ENCODE measurements around the gene NLGN3.

The NLGN3 gene

GRCh38 chrX:71103110-71103983 lies 41.3 kb upstream of the NLGN3 start:
- Histone ChIP-seq H3K36me3 (ENCODE audit: control insufficient read depth in 1 of 2, insufficient read depth in 2 of 2, low read length in 2 of 2) (no peaks in the 10 kb centered on the region), H3K4me3 (ENCODE audit: low read depth in 1 of 2, low read length in 2 of 2) (peak overlapping the region in 1 of 2 donors; percentile 21), H3K27me3 (ENCODE audit: low read depth, low read length) (no peaks in the 10 kb centered on the region)

GRCh38 chrX:71105628-71106027 lies 39.0 kb upstream of the NLGN3 start:
- H3K27ac ChIP-seq (ENCODE audit: low read length): no peak overlapping the region

More at GRCh38 chrX:71103110-71103983, 41.3 kb upstream of the NLGN3 start:
- Histone ChIP-seq H3K4me1 (ENCODE audit: control insufficient read depth in 1 of 2, insufficient read depth in 2 of 2, low read length in 2 of 2) (peaks cover 2 to 10% of the 10 kb centered on the region in 2 donors), H3K27ac (ENCODE audit: low read length) (peak overlapping the region; percentile 45), H3K9me3 (ENCODE audit: control insufficient read depth in 1 of 2, low read length in 2 of 2) (no peaks in the 10 kb centered on the region)

GRCh38 chrX:71106427-71106826 lies 38.2 kb upstream of the NLGN3 start, which contains the start of gene CXorf65:
CXorf65 (minus strand) TSS chrX:71106740; CDS start chrX:71106556, 184 bp downstream.
- Histone ChIP-seq H3K4me1 (ENCODE audit: control insufficient read depth in 1 of 2, insufficient read depth in 2 of 2, low read length in 2 of 2) (peaks cover 2 to 3% of the 10 kb centered on the region in 2 donors), H3K36me3 (ENCODE audit: control insufficient read depth in 1 of 2, insufficient read depth in 2 of 2, low read length in 2 of 2) (no peaks in the 10 kb centered on the region), H3K9me3 (ENCODE audit: control insufficient read depth in 1 of 2, low read length in 2 of 2) (no peaks in the 10 kb centered on the region), H3K27ac (ENCODE audit: low read length) (no peak within 1 kb of the TSS), H3K4me3 (ENCODE audit: low read depth in 1 of 2, low read length in 2 of 2) (no peak within 1 kb of the TSS), H3K27me3 (ENCODE audit: low read depth, low read length) (no peaks in the 10 kb centered on the region)

More at GRCh38 chrX:71105628-71106027, 39.0 kb upstream of the NLGN3 start:
- Histone ChIP-seq H3K27me3 (ENCODE audit: low read depth, low read length) (no peaks in the 10 kb centered on the region), H3K36me3 (ENCODE audit: control insufficient read depth in 1 of 2, insufficient read depth in 2 of 2, low read length in 2 of 2) (no peaks in the 10 kb centered on the region), H3K4me1 (ENCODE audit: control insufficient read depth in 1 of 2, insufficient read depth in 2 of 2, low read length in 2 of 2) (peaks cover 2 to 3% of the 10 kb centered on the region in 2 donors), H3K4me3 (ENCODE audit: low read depth in 1 of 2, low read length in 2 of 2) (no peak overlapping the region), H3K9me3 (ENCODE audit: control insufficient read depth in 1 of 2, low read length in 2 of 2) (no peaks in the 10 kb centered on the region)

GRCh38 chrX:71107245-71107644 lies 37.4 kb upstream of the NLGN3 start:
- no peaks in the 10 kb centered on the region for H3K27me3 ChIP-seq (ENCODE audit: low read depth, low read length)
- no peaks in the 10 kb centered on the region for H3K9me3 ChIP-seq (ENCODE audit: control insufficient read depth in 1 of 2, low read length in 2 of 2)
- H3K4me3 ChIP-seq (ENCODE audit: low read depth in 1 of 2, low read length in 2 of 2): no peak overlapping the region
- H3K36me3 ChIP-seq (ENCODE audit: control insufficient read depth in 1 of 2, insufficient read depth in 2 of 2, low read length in 2 of 2): no peaks in the 10 kb centered on the region
- H3K4me1 ChIP-seq (ENCODE audit: control insufficient read depth in 1 of 2, insufficient read depth in 2 of 2, low read length in 2 of 2): peaks cover 2 to 3% of the 10 kb centered on the region in 2 donors
- no peak overlapping the region for H3K27ac ChIP-seq (ENCODE audit: low read length)

GRCh38 chrX:71107762-71108360 lies 36.8 kb upstream of the NLGN3 start:
- H3K36me3 ChIP-seq (ENCODE audit: control insufficient read depth in 1 of 2, insufficient read depth in 2 of 2, low read length in 2 of 2): no peaks in the 10 kb centered on the region
- H3K27me3 ChIP-seq (ENCODE audit: low read depth, low read length): no peaks in the 10 kb centered on the region
- H3K4me1 ChIP-seq (ENCODE audit: control insufficient read depth in 1 of 2, insufficient read depth in 2 of 2, low read length in 2 of 2): peaks cover 2 to 3% of the 10 kb centered on the region in 2 donors
- no peak overlapping the region for H3K4me3 ChIP-seq (ENCODE audit: low read depth in 1 of 2, low read length in 2 of 2)
- H3K9me3 ChIP-seq (ENCODE audit: control insufficient read depth in 1 of 2, low read length in 2 of 2): no peaks in the 10 kb centered on the region
- no peak overlapping the region for H3K27ac ChIP-seq (ENCODE audit: low read length)

GRCh38 chrX:71109051-71109450 lies 35.6 kb upstream of the NLGN3 start:
- H3K4me3 ChIP-seq (ENCODE audit: low read depth in 1 of 2, low read length in 2 of 2): no peak overlapping the region
- H3K27ac ChIP-seq (ENCODE audit: low read length): no peak overlapping the region
- H3K4me1 ChIP-seq (ENCODE audit: control insufficient read depth in 1 of 2, insufficient read depth in 2 of 2, low read length in 2 of 2): peaks cover 0 to 2% of the 10 kb centered on the region in 2 donors
- no peaks in the 10 kb centered on the region for H3K9me3 ChIP-seq (ENCODE audit: control insufficient read depth in 1 of 2, low read length in 2 of 2)
- no peaks in the 10 kb centered on the region for H3K27me3 ChIP-seq (ENCODE audit: low read depth, low read length)
- no peaks in the 10 kb centered on the region for H3K36me3 ChIP-seq (ENCODE audit: control insufficient read depth in 1 of 2, insufficient read depth in 2 of 2, low read length in 2 of 2)

GRCh38 chrX:71111141-71111843 lies 33.3 kb upstream of the NLGN3 start, which contains the start of gene IL2RG:
IL2RG (minus strand) TSS chrX:71111577; CDS start chrX:71111539, 38 bp downstream.
- Histone ChIP-seq H3K4me3 (ENCODE audit: low read depth in 1 of 2, low read length in 2 of 2) (peak within 1 kb of the TSS in 1 of 2 donors; percentile 21), H3K9me3 (ENCODE audit: control insufficient read depth in 1 of 2, low read length in 2 of 2) (no peaks in the 10 kb centered on the region), H3K27me3 (ENCODE audit: low read depth, low read length) (no peaks in the 10 kb centered on the region), H3K27ac (ENCODE audit: low read length) (peak within 1 kb of the TSS; percentile 63), H3K36me3 (ENCODE audit: control insufficient read depth in 1 of 2, insufficient read depth in 2 of 2, low read length in 2 of 2) (no peaks in the 10 kb centered on the region), H3K4me1 (ENCODE audit: control insufficient read depth in 1 of 2, insufficient read depth in 2 of 2, low read length in 2 of 2) (no peaks in the 10 kb centered on the region)

GRCh38 chrX:71111921-71112431 lies 32.7 kb upstream of the NLGN3 start:
- H3K36me3 ChIP-seq (ENCODE audit: control insufficient read depth in 1 of 2, insufficient read depth in 2 of 2, low read length in 2 of 2): no peaks in the 10 kb centered on the region
- H3K27me3 ChIP-seq (ENCODE audit: low read depth, low read length): no peaks in the 10 kb centered on the region
- peak overlapping the region; percentile 63 for H3K27ac ChIP-seq (ENCODE audit: low read length)
- H3K4me1 ChIP-seq (ENCODE audit: control insufficient read depth in 1 of 2, insufficient read depth in 2 of 2, low read length in 2 of 2): no peaks in the 10 kb centered on the region
- no peaks in the 10 kb centered on the region for H3K9me3 ChIP-seq (ENCODE audit: control insufficient read depth in 1 of 2, low read length in 2 of 2)
- H3K4me3 ChIP-seq (ENCODE audit: low read depth in 1 of 2, low read length in 2 of 2): peak overlapping the region in 1 of 2 donors; percentile 21

GRCh38 chrX:71117358-71117757 lies 27.3 kb upstream of the NLGN3 start:
- H3K9me3 ChIP-seq (ENCODE audit: control insufficient read depth in 1 of 2, low read length in 2 of 2): no peaks in the 10 kb centered on the region
- H3K27ac ChIP-seq (ENCODE audit: low read length): no peak overlapping the region
- peaks cover 2 to 10% of the 10 kb centered on the region in 2 donors for H3K4me1 ChIP-seq (ENCODE audit: control insufficient read depth in 1 of 2, insufficient read depth in 2 of 2, low read length in 2 of 2)
- H3K27me3 ChIP-seq (ENCODE audit: low read depth, low read length): no peaks in the 10 kb centered on the region
- H3K36me3 ChIP-seq (ENCODE audit: control insufficient read depth in 1 of 2, insufficient read depth in 2 of 2, low read length in 2 of 2): peaks cover 13 to 14% of the 10 kb centered on the region in 2 donors
- no peak overlapping the region for H3K4me3 ChIP-seq (ENCODE audit: low read depth in 1 of 2, low read length in 2 of 2)

- H3K9me3 ChIP-seq (ENCODE audit: control insufficient read depth in 1 of 2, low read length in 2 of 2): no peaks in the 10 kb centered on the region
- H3K27me3 ChIP-seq (ENCODE audit: low read depth, low read length): no peaks in the 10 kb centered on the region
- H3K4me3 ChIP-seq (ENCODE audit: low read depth in 1 of 2, low read length in 2 of 2): peak within 1 kb of the TSS; percentile 60 to 79
- peaks cover 15 to 23% of the 10 kb centered on the region in 2 donors for H3K36me3 ChIP-seq (ENCODE audit: control insufficient read depth in 1 of 2, insufficient read depth in 2 of 2, low read length in 2 of 2)
- peaks cover 2 to 10% of the 10 kb centered on the region in 2 donors for H3K4me1 ChIP-seq (ENCODE audit: control insufficient read depth in 1 of 2, insufficient read depth in 2 of 2, low read length in 2 of 2)
- peak within 1 kb of the TSS; percentile 80 for H3K27ac ChIP-seq (ENCODE audit: low read length)
These were observed 26.3 kb upstream of the NLGN3 start, which contains the start of gene MED12 for GRCh38 chrX:71118032-71118984. MED12 (plus strand) TSS chrX:71118596; CDS start chrX:71118755, 159 bp downstream.

Data from muscle layer of duodenum (tissue), 2 donors.